ENCODE data around the gene ACCSL.

The ACCSL gene

DNA sequence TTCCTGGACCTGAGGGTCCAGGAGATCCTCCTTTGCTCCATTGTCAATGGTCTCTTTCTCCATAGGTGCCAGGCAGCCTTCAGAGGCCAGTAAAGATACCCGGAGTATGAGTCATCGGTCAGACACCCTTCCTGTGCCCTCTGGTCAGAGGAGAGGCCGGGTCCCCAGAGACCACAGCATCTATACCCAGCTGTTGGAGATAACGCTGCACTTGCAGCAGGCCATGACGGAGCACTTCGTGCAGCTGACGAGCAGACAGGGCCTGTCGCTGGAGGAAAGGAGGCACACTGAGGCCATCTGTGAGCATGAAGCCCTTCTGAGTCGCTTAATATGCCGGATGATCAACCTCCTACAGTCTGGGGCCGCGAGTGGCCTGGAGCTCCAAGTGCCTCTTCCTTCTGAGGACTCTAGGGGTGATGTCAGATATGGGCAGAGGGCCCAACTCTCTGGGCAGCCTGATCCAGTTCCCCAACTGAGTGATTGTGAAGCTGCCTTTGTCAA is at the start of gene ACCSL:
TSS of gene ACCSL (plus strand) at position 51 of the 501 bp plus-strand sequence. CDS start at position 107, 56 bp downstream.
- H3K27ac ChIP-seq = no peak within 1 kb of the TSS
- TF ChIP-seq, protein P1, sequence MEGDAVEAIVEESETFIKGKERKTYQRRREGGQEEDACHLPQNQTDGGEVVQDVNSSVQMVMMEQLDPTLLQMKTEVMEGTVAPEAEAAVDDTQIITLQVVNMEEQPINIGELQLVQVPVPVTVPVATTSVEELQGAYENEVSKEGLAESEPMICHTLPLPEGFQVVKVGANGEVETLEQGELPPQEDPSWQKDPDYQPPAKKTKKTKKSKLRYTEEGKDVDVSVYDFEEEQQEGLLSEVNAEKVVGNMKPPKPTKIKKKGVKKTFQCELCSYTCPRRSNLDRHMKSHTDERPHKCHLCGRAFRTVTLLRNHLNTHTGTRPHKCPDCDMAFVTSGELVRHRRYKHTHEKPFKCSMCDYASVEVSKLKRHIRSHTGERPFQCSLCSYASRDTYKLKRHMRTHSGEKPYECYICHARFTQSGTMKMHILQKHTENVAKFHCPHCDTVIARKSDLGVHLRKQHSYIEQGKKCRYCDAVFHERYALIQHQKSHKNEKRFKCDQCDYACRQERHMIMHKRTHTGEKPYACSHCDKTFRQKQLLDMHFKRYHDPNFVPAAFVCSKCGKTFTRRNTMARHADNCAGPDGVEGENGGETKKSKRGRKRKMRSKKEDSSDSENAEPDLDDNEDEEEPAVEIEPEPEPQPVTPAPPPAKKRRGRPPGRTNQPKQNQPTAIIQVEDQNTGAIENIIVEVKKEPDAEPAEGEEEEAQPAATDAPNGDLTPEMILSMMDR (IDR thresholded peaks at IDR 0.05) = no peak
- no peak for TF ChIP-seq ZFX (IDR thresholded peaks at IDR 0.05; ENCODE audit: borderline replicate concordance)

DNA sequence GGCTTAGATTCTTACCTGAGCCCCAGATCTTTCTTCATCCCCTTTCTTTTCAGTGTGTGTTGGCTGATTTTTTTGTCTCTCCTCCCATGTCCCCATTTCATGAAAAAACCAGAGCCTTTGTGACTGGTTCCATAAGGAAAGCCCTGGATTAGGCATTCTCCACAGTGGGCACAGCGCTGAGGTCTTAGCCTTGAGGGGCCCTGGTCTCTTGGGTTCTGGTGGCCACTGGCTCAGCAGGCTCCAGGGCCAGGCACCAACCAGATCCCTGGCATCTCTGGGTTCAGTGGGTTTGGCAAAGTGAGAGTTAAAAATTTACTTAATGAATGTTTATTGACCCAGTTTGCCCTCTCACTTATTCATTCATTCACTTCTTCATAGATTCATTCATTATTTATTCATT is 49.5 kb upstream of the ACCSL start:
- TF ChIP-seq ZFX (IDR thresholded peaks at IDR 0.05; ENCODE audit: borderline replicate concordance) = no peak
- TF ChIP-seq, protein P1 (IDR thresholded peaks at IDR 0.05) = no peak
- no peak overlapping the region for H3K27ac ChIP-seq

- TF ChIP-seq ZFX (IDR thresholded peaks at IDR 0.05; ENCODE audit: borderline replicate concordance) = no peak
- TF ChIP-seq, protein P1 (IDR thresholded peaks at IDR 0.05) = no peak
- H3K27ac ChIP-seq = no peak overlapping the region
Measured at GRCh38 chr11:44000731-44001130, 47.0 kb upstream of the ACCSL start.

DNA sequence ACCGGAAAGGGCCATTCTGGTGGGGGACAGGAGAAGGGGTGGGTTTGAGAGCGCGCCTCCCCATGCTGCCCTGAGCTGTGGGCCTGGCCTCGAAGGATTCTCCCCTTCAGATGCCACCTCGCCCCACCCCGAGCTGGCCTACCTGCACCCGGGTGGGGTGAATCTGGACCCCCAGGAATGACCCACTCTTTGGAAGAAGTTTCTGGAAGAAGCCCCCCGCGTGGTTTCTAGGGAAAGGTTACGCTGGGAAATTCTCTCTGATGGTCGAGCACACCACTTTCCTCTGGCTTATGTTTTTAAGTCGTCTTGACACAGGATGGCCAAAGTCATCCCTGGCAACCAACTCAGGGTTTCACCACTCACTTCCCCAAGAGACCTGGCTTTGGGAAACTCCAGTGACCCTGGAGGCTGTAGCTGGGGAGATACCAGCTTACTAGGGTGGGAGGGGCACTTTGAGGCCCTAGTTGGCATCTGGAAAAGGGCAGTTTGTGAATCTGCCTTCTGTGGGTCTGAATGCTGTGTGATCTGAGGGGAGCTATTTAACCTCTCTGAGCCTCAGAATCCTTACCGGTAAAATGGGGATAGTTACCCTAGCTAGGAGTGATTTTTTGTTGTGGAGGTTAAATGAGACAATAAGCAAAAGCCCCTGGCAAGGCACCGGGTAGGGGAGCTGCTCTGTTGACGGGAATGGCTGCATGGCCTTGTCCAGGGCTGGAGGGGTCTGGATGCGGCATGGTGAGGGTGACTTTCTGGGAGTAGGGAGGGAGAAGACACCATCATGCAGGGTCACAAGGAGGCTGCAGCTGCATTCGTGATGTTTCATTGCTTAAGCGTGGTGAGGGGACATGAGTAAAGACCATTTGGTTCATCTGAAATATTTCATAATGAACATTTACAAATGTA is 45.3 kb upstream of the ACCSL start:
- TF ChIP-seq, protein P1 (IDR thresholded peaks at IDR 0.05) = no peak
- TF ChIP-seq ZFX (IDR thresholded peaks at IDR 0.05; ENCODE audit: borderline replicate concordance) = no peak
- H3K27ac ChIP-seq = no peak overlapping the region

DNA sequence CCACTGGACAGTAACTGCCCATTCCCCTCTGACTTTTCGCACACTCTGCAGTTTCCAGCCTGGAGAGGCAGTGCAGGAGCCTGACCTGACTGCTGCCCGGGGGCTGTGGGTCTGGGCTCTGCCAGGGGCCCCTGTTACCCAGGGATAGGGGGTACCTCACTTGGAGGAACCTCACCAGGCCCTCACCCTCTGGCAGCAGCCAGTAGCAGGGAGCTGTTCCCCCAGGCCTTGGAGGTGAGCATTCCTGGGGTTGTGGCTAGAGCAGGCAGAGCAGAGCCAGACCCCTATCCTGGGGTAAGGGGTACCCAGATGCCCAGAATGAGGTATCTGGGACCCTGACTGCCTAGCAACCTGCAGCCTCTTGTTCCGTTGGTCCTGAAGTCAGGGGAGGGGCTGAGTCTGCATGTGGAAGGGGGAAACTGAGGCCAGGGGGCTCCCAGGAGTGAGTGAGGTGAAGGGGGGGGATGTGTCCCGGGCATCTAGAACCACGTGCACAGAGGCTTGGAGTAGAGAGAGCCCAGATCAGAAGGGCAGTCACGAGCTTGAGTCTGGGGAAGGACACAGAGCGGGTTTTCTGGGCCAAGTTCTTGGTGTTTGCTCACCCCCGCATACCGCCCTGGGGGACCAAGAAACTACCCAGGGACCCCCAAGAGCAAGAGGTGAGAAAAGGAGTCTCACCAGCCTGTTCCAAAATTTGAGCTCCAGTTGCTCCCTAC is 43.9 kb upstream of the ACCSL start:
- no peak overlapping the region for H3K27ac ChIP-seq
- TF ChIP-seq ZFX (IDR thresholded peaks at IDR 0.05; ENCODE audit: borderline replicate concordance) = no peak
- TF ChIP-seq, protein P1 (IDR thresholded peaks at IDR 0.05) = no peak

- H3K27ac ChIP-seq = no peak overlapping the region
- TF ChIP-seq, protein P1 (IDR thresholded peaks at IDR 0.05) = no peak
- no peak for TF ChIP-seq ZFX (IDR thresholded peaks at IDR 0.05; ENCODE audit: borderline replicate concordance)
Measured at GRCh38 chr11:44004452-44005062, 43.2 kb upstream of the ACCSL start.
